Activated CD4-positive, alpha-beta T cell treated with anti-CD3 and anti-CD28 coated beads, Interleukin-2, amount 50 U/mL, for 48 hours (primary cell): Measurements from ENCODE around the gene PRKACA.
A peak's percentile ranks its signal among the peaks of the same experiment; 100 is the strongest.
"Not testable (repeated sequence)": the region's sequence is repeated elsewhere in the genome, so short reads cannot be mapped to it uniquely, and the experiment has no call there.

Source experiments
- DNase-seq, 2 experiments: peaks; one replicate each; pipeline ENCODE4 v3.0.0-alpha.2; 2020

The PRKACA gene

DNA sequence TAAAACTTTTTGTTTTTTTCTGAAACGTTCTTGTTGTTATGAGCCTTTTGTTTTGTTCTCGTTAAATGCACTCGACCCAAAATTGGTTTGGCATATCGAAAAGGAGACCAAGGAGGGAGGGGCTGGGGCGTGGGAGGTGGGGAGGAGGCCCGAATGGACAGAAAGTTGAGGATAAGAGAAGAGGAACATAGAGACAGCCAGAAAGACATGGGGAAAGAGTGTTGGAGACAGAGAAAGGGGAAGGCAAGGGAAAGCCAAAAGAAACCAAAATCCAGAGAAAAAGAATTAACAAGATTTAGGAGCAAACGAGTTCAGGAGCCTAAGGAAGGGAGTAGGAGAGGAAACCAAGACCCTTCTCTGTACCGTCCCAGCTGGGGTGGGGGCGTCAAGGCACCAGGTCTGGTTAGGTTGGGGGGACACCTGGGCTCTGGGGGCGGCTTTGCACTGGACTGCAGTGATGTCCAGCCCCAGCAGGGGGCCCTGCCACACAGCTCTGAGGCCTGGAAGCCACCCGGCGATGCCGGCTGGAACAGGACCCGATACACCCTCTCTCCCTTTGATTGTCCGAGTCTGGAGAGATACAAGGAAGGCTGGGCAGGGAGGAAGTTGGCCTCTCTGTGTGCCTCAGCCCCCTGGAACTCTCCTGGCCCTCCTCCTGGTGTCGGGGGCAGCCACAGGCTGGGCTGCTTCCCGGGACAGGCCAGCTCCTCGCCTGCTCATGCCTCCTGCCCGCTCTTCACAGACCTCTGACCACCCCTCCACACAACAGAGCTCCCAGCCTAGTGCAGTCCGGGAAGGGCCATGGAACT is 30.4 kb upstream of the PRKACA start:
- peak; percentile 58 to 67 for DNase-seq

- DNase-seq, result no peak
Observed at GRCh38 chr19:14146789-14147216, 29.2 kb upstream of the PRKACA start.

- not testable (repeated sequence) for DNase-seq
Observed at GRCh38 chr19:14146169-14146568, 28.6 kb upstream of the PRKACA start.

GRCh38 chr19:14145381-14145780 is 27.8 kb upstream of the PRKACA start:
- DNase-seq, result no peak

GRCh38 chr19:14142262-14143190 is 25.0 kb upstream of the PRKACA start:
- no peak for DNase-seq

DNA sequence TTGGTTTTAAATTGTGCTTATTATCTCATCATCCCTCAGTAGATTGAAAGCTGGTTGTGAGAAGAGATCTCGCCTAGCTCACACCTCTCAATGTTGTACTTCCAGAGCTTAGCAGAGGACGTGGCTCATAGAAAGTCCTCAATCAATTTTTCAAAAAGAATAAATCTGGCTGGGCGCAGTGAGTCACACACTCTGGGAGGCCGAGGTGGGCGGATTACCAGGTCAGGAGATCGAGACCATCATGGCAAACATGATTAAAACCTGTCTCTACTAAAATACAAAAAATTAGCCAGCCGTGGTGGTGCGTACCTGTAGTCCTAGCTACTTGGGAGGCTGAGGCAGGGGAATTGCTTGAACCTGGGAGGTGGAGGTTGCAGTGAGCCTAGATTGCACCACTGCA is 23.5 kb upstream of the PRKACA start:
- DNase-seq, result no peak

DNA sequence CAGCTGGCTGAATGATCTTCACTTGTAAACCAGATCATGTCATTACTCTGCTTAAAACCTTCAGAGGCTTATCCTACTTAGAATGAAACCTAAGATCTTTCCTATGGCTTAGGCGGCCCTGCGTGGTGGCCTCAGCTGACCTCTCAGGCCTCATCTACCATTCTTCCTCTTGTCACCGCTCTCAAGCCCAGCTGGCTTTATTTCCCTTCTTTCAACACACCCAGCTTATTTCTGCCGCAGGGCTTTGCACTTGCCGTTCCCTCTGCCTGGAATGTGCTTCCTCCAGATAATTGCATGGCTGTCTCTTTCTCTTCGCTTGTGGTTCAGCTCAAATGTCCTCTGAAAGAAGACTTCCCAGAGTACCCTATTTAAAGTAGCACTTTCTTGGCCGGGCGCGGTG is 22.4 kb upstream of the PRKACA start:
- no peak for DNase-seq

- no peak for DNase-seq
Observed at GRCh38 chr19:14138576-14139265, 21.2 kb upstream of the PRKACA start.

DNA sequence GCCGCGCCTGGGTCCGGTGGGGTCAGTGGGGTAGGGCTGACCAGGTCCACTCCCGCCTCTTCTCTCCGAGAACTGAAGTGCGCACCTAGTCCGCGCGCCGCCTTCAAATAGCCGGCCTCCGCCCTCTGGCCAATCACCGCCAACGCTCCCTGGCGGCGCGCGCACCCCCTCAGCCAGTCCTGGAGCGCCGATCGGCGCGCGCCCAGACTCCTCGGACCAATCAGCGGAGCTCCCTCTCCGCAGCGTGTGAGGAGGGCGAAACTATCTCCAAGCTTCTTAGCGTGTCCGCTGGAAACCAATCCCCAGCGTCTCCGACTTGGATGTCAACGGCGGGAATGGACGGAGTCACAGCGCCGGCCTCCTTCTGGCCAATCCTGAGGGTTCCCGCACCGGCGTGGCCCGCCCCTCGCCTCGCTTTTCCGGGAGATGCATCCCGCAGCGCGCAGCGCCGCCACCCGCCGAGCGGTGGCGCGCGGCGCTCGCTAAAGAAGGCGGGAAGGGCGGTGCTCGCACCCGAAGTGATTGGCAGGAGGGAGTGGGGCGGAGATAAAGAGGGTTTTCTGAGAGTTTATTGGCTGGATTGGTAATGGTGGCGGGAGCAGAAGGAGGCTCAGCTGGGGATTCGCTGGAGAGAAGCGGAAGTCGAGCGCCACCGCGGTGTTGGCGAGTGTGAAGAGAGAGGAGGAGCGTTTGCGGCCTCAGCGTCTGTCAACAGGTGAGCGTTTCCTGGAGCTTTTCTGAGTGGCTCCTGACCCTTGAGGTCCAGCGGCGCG is 19.1 kb upstream of the PRKACA start, which contains the start of gene ASF1B:
ASF1B (minus strand) TSS at position 81 of the 773 bp plus-strand sequence. CDS start 133 bp downstream, outside the sequence.
- DNase-seq, result peak; percentile 96 to 98

- DNase-seq, result no peak
Observed at GRCh38 chr19:14135985-14136508, 18.5 kb upstream of the PRKACA start.

GRCh38 chr19:14135355-14135754 is 17.8 kb upstream of the PRKACA start:
- no peak for DNase-seq

DNA sequence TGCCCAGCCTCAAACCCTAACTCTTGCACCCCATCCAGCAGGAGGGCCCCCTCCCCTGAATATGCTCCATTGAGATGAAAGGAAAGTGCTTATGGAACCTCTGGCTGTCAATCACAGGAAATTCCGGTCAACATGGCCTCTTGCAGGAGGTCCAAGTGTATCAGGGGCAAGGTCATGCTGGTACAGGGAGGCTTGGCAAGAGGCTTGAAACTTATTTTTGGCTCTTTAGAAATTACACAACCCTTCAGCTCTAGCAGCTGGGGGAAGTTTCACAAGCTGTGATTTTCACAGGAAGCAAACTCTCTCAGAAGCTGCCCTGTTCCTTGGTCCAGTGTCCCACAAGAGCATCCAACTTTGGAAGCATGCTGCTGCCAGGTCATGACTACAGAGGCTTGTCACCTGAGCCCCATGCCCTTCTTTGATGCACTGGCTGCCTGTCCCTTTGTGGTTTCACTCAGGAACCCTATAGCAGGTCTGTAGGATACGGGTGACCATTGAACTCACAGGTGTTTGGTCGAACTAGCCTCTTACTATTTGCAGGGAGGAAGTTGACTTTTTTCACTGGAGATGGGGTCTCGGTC is 10.5 kb upstream of the PRKACA start:
- DNase-seq, result no peak

DNA sequence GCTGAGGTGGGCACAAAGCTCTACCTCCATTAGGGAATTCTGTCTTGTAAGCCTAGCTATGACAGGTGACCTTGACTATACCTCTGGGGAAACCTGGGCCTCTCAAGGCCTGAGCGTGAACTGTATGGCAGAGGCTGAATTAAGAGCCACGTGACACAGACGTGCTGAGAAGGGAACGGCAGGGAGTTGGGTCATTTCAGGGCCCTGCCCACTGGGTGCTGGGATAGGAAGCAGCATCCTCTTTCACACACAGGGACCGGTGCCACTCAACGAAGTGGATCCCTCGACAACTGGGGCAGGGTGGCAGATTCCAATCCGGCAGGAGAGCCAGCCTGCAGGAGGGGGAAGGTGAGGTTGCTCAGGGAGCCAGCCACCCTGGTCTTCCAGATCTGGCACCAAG is 9.6 kb upstream of the PRKACA start:
- no peak for DNase-seq

GRCh38 chr19:14122924-14123323 is 5.4 kb upstream of the PRKACA start:
- DNase-seq, result no peak

GRCh38 chr19:14120497-14120780 is 2.9 kb upstream of the PRKACA start:
- DNase-seq, result no peak

GRCh38 chr19:14119644-14120496 is 2.3 kb upstream of the PRKACA start:
- DNase-seq, result no peak

DNA sequence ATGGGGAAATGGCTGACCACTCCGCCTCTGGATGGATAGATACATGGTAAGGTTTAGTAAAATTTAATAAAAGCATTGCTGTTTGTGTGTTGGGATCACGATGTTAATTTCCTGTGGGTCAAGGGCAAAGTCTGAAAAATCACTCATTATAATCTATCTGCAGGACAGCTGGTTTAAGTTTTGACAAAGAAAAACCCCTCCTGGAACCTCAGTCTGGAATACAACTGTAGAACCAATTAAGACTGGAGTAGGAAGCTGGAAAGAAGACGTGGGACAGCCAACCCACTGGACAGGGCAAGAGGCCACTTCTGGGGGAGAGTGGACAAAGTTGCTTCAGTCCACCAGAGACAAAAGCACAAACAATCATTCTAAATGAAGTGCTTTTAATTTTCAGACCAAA is 1.6 kb upstream of the PRKACA start:
- DNase-seq, result no peak

- DNase-seq, result peak; percentile 24 to 35
Observed at GRCh38 chr19:14118165-14119051, 846 bp upstream of the PRKACA start.

DNA sequence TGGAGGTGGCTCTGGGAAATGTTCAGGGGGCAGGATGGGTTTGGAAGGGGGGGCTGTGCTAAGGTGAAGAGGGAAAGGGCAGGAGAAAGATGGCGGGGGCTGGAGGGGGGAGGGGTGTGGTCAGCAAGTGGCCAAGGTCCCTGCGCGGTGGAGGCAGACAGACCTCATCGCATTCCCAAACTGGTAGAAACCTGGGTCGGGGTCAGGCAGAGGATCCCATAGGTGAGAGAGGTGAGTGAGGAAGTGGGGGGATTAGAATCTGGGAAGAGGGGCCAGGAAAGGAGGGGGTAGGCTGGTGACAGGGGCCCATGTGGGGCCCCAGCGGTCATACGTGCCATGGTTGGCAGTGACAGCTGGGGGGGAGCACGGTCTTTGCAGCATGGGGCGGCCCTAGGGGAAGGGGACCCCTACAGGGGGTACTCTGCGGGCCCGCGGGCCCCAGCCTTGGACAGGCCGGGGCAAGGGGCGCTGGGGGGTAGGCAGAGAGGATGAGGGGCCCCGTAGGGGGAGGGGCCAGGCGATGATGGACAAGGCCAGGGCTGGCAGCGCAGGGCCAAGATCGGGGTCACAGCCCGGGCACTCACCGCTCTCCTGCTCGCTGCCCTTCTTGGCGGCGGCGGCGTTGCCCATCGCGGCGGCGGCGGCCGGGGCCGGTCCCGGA is 514 bp downstream of the PRKACA start:
- DNase-seq, result peak in 1 of 2 experiments; percentile 21
